Body of pancreas (tissue), 4 donors: ENCODE results near the gene PROB1.

Experiments
- POLR2A ChIP-seq, 3 donors: fragments of 450-650 bp; IDR thresholded peaks; one replicate each; pipeline ENCODE4 v1.6.1; 2016; ENCODE audit warnings: antibody characterized with exemption in 3 of 3, mild to moderate bottlenecking in 2 of 3
- TF ChIP-seq, protein P1 (sequence below), 7 experiments: fragments of 450-650 bp in 4 of 7; fragments of 200-600 bp in 3 of 7; sonication (generic) in 3 of 7; IDR thresholded peaks; one replicate each; pipeline ENCODE4 v1.5.1; 2016 to 2019; ENCODE audit warnings: antibody characterized with exemption in 7 of 7

- no peak for TF ChIP-seq POLR2A (IDR thresholded peaks at IDR 0.05)
- TF ChIP-seq, protein P1, sequence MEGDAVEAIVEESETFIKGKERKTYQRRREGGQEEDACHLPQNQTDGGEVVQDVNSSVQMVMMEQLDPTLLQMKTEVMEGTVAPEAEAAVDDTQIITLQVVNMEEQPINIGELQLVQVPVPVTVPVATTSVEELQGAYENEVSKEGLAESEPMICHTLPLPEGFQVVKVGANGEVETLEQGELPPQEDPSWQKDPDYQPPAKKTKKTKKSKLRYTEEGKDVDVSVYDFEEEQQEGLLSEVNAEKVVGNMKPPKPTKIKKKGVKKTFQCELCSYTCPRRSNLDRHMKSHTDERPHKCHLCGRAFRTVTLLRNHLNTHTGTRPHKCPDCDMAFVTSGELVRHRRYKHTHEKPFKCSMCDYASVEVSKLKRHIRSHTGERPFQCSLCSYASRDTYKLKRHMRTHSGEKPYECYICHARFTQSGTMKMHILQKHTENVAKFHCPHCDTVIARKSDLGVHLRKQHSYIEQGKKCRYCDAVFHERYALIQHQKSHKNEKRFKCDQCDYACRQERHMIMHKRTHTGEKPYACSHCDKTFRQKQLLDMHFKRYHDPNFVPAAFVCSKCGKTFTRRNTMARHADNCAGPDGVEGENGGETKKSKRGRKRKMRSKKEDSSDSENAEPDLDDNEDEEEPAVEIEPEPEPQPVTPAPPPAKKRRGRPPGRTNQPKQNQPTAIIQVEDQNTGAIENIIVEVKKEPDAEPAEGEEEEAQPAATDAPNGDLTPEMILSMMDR (IDR thresholded peaks at IDR 0.05): no peak
Observed at GRCh38 chr5:139354186-139354585, 40.7 kb downstream of the PROB1 start.
